Stomach smooth muscle (tissue), 2 donors: ENCODE measurements around the gene GMPPB.

ENCODE experiments used
- H3K27ac ChIP-seq: one replicate; pipeline ENCODE4 v1.7.0; 2013; ENCODE audit warnings: mild to moderate bottlenecking, low read length, inconsistent platforms
- H3K27me3 ChIP-seq, 2 donors: one replicate each; pipeline ENCODE4 v1.7.0; 2013; ENCODE audit warnings: low read length in 2 of 2; ENCODE audit not compliant: insufficient read depth in 2 of 2, control insufficient read depth in 1 of 2
- H3K36me3 ChIP-seq, 2 donors: one replicate each; pipeline ENCODE4 v1.7.0; 2013; ENCODE audit warnings: low read length in 2 of 2; ENCODE audit not compliant: control insufficient read depth in 2 of 2, insufficient read depth in 2 of 2
- H3K4me1 ChIP-seq: one replicate; pipeline ENCODE4 v1.7.0; 2013; ENCODE audit warnings: low read length; ENCODE audit not compliant: control insufficient read depth, insufficient read depth
- H3K4me3 ChIP-seq, 2 donors: one replicate each; pipeline ENCODE4 v1.7.0; 2013; ENCODE audit warnings: low read length in 2 of 2
- H3K9ac ChIP-seq, 2 donors: one replicate each; pipeline ENCODE4 v1.7.0; 2013; ENCODE audit warnings: low read length in 2 of 2, mild to moderate bottlenecking in 1 of 2
- H3K9me3 ChIP-seq, 2 donors: one replicate each; pipeline ENCODE4 v1.7.0; 2013; ENCODE audit warnings: low read length in 2 of 2; ENCODE audit not compliant: control insufficient read depth in 2 of 2
- donor health status: healthy.
- donor health status: Pancreatic carcinoma.

Gene GMPPB

GRCh38 chr3:49720855-49721595 is 2.7 kb downstream of the GMPPB start:
- Histone ChIP-seq H3K36me3 (peaks cover 6 to 22% of the 10 kb centered on the region in 2 donors), H3K4me1 (peaks cover 40% of the 10 kb centered on the region), H3K4me3 (no peak overlapping the region), H3K9ac (no peak overlapping the region), H3K9me3 (no peaks in the 10 kb centered on the region), H3K27ac (no peak overlapping the region), H3K27me3 (peaks cover 0 to 3% of the 10 kb centered on the region in 2 donors)

- H3K4me1 ChIP-seq: peaks cover 32% of the 10 kb centered on the region
- peak within 1 kb of the TSS; percentile 18 for H3K27ac ChIP-seq
- peak within 1 kb of the TSS; percentile 70 to 83 for H3K4me3 ChIP-seq
- peaks cover 13 to 23% of the 10 kb centered on the region in 2 donors for H3K36me3 ChIP-seq
- H3K27me3 ChIP-seq: peaks cover 0 to 3% of the 10 kb centered on the region in 2 donors
- H3K9me3 ChIP-seq: no peaks in the 10 kb centered on the region
- H3K9ac ChIP-seq: peak within 1 kb of the TSS; percentile 32 to 47
Measured at GRCh38 chr3:49719214-49719884, 4.4 kb downstream of the GMPPB start, which contains the start of gene AMIGO3. AMIGO3 (minus strand) TSS chr3:49719684; CDS start chr3:49719465, 219 bp downstream.

- Histone ChIP-seq H3K4me1 (peaks cover 30% of the 10 kb centered on the region), H3K36me3 (peaks cover 13 to 25% of the 10 kb centered on the region in 2 donors), H3K4me3 (peak overlapping the region; percentile 70 to 83), H3K27me3 (peaks cover 0 to 3% of the 10 kb centered on the region in 2 donors), H3K27ac (no peak overlapping the region), H3K9me3 (no peaks in the 10 kb centered on the region), H3K9ac (peak overlapping the region; percentile 32 to 47)
Measured at GRCh38 chr3:49718858-49719213, 4.9 kb downstream of the GMPPB start.

- no peak overlapping the region for H3K27ac ChIP-seq
- H3K36me3 ChIP-seq: peaks cover 13 to 25% of the 10 kb centered on the region in 2 donors
- H3K27me3 ChIP-seq: peaks cover 0 to 3% of the 10 kb centered on the region in 2 donors
- peak overlapping the region; percentile 70 to 83 for H3K4me3 ChIP-seq
- H3K9me3 ChIP-seq: no peaks in the 10 kb centered on the region
- no peak overlapping the region for H3K9ac ChIP-seq
- peaks cover 24% of the 10 kb centered on the region for H3K4me1 ChIP-seq
Measured at GRCh38 chr3:49717959-49718857, 5.5 kb downstream of the GMPPB start.

- no peak overlapping the region for H3K9ac ChIP-seq
- no peaks in the 10 kb centered on the region for H3K9me3 ChIP-seq
- H3K4me3 ChIP-seq: no peak overlapping the region
- H3K4me1 ChIP-seq: peaks cover 16% of the 10 kb centered on the region
- H3K27ac ChIP-seq: no peak overlapping the region
- H3K27me3 ChIP-seq: peaks cover 0 to 3% of the 10 kb centered on the region in 2 donors
- peaks cover 13 to 29% of the 10 kb centered on the region in 2 donors for H3K36me3 ChIP-seq
Measured at GRCh38 chr3:49717211-49717958, 6.4 kb downstream of the GMPPB start.

- Histone ChIP-seq H3K36me3 (peaks cover 13 to 30% of the 10 kb centered on the region in 2 donors), H3K27me3 (peaks cover 0 to 3% of the 10 kb centered on the region in 2 donors), H3K4me1 (peaks cover 13% of the 10 kb centered on the region), H3K27ac (no peak overlapping the region), H3K9ac (no peak overlapping the region), H3K9me3 (no peaks in the 10 kb centered on the region), H3K4me3 (no peak overlapping the region)
Measured at GRCh38 chr3:49716691-49717210, 7.0 kb downstream of the GMPPB start.

GRCh38 chr3:49716169-49716568 is 7.6 kb downstream of the GMPPB start:
- no peaks in the 10 kb centered on the region for H3K9me3 ChIP-seq
- H3K4me1 ChIP-seq: peaks cover 13% of the 10 kb centered on the region
- no peak overlapping the region for H3K27ac ChIP-seq
- no peak overlapping the region for H3K4me3 ChIP-seq
- peaks cover 0 to 3% of the 10 kb centered on the region in 2 donors for H3K27me3 ChIP-seq
- peaks cover 10 to 31% of the 10 kb centered on the region in 2 donors for H3K36me3 ChIP-seq
- H3K9ac ChIP-seq: no peak overlapping the region

GRCh38 chr3:49715611-49716121 is 8.1 kb downstream of the GMPPB start:
- Histone ChIP-seq H3K4me3 (no peak overlapping the region), H3K9ac (no peak overlapping the region), H3K27ac (no peak overlapping the region), H3K36me3 (peaks cover 10 to 29% of the 10 kb centered on the region in 2 donors), H3K27me3 (peaks cover 0 to 3% of the 10 kb centered on the region in 2 donors), H3K4me1 (peaks cover 13% of the 10 kb centered on the region), H3K9me3 (no peaks in the 10 kb centered on the region)

GRCh38 chr3:49714728-49715550 is 8.8 kb downstream of the GMPPB start:
- Histone ChIP-seq H3K4me3 (no peak overlapping the region), H3K27ac (no peak overlapping the region), H3K36me3 (peaks cover 10 to 29% of the 10 kb centered on the region in 2 donors), H3K27me3 (peaks cover 0 to 3% of the 10 kb centered on the region in 2 donors), H3K9ac (no peak overlapping the region), H3K9me3 (no peaks in the 10 kb centered on the region), H3K4me1 (peaks cover 13% of the 10 kb centered on the region)
